K562 (cell line): ENCODE data around the gene SLC6A16. TPM values are rescaled to one million over a fixed set of nuclear protein-coding genes. Genes with fewer than 3 reads are reported as not detected.

Experiments
- ATAC-seq: fragments of 200-7000 bp; cut with Tn5 transposase; 3 replicates; pipeline ENCODE4 v1.9.1; 2020; ENCODE audit warnings: moderate library complexity
- BruUV-seq: library from RNA; stranded (reverse); fragments of 400-500 nt; replicated peaks from 2 replicates; lab custom pipeline; 2021; lab: Mats Ljungman, UMichigan
- CTCF ChIA-PET: fragments of 300-600 bp; formaldehyde crosslinking; extraction: SDS; loops from one replicate; lab custom pipeline; 2021; ENCODE audit warnings: low intra/inter-chr PET ratio; lab: Yijun Ruan, JAX
- POLR2A ChIA-PET: fragments of 300-600, 350-650 bp; sonication (Branson Sonifier 250); formaldehyde crosslinking; extraction: SDS; loops from one replicate; lab custom pipeline; 2021; ENCODE audit warnings: antibody characterized with exemption, inconsistent platforms; lab: Yijun Ruan, JAX
- DNase-seq, 4 experiments: peaks; one replicate each; pipeline versions ENCODE4 v3.0.0 to v3.0.0-alpha.2; 2011 to 2018; ENCODE audit warnings: low spot score in 3 of 4, mixed read lengths in 3 of 4; ENCODE audit errors: extremely low read depth in 1 of 4
- FAIRE-seq: peaks from 2 replicates; lab custom pipeline; 2011; peaks lifted over from hg19 to GRCh38; lab: Jason Lieb, UNC
- H2AFZ ChIP-seq: 2 replicates; pipeline ENCODE4 v1.6.0; 2011; ENCODE audit warnings: low read depth, low read length, control low read depth, inconsistent platforms
- H3K27ac ChIP-seq: fragments of 200-600 bp; 3 replicates; pipeline ENCODE4 v1.8.0; 2011; ENCODE audit warnings: low read depth, mild to moderate bottlenecking, control low read depth, inconsistent platforms, low read length, moderate library complexity, mixed read lengths; ENCODE audit errors: extremely low read depth
- H3K27me3 ChIP-seq, 2 experiments: fragments of 300-600 bp in 1 of 2; 2 replicates in 1 of 2; 3 replicates in 1 of 2; pipeline versions ENCODE4 v1.6.0 to v1.8.0; 2011; ENCODE audit warnings: inconsistent platforms in 2 of 2, low read length in 2 of 2, mild to moderate bottlenecking in 1 of 2, mixed read lengths in 1 of 2, moderate library complexity in 1 of 2; ENCODE audit not compliant: control insufficient read depth in 2 of 2, insufficient read depth in 2 of 2
- H3K36me3 ChIP-seq: fragments of 300-600 bp; 3 replicates; pipeline ENCODE4 v1.8.0; 2011; ENCODE audit warnings: mild to moderate bottlenecking, low read length, inconsistent platforms; ENCODE audit not compliant: control insufficient read depth, insufficient read depth
- H3K4me1 ChIP-seq, 2 experiments: fragments of 200-600 bp in 1 of 2; replicated peaks in 1 of 2; 2 replicates in 1 of 2; 3 replicates in 1 of 2; pipeline versions ENCODE4 v1.5.1 to v1.8.0; 2011; ENCODE audit warnings: inconsistent platforms in 2 of 2, low read length in 2 of 2, mild to moderate bottlenecking in 1 of 2, mixed read lengths in 1 of 2, moderate library complexity in 1 of 2; ENCODE audit not compliant: control insufficient read depth in 2 of 2, insufficient read depth in 2 of 2
- H3K4me2 ChIP-seq: 2 replicates; pipeline ENCODE4 v1.6.1; 2011; ENCODE audit warnings: low read length, control low read depth, inconsistent platforms, mixed read lengths; ENCODE audit not compliant: insufficient read depth
- H3K4me3 ChIP-seq: fragments of 200-600 bp; sonication (generic), shearing (Covaris generic); 2 replicates; pipeline ENCODE4 v1.5.1; 2016; ENCODE audit warnings: control low read depth, inconsistent platforms
- H3K79me2 ChIP-seq: fragments of 200-600 bp; 3 replicates; pipeline ENCODE4 v1.8.0; 2011; ENCODE audit warnings: low read length, inconsistent platforms; ENCODE audit not compliant: control insufficient read depth, insufficient read depth
- H3K9ac ChIP-seq, 2 experiments: 2 replicates each; pipeline versions ENCODE4 v1.6.0 to v1.6.1; 2011; ENCODE audit warnings: low read depth in 2 of 2, low read length in 2 of 2, control low read depth in 1 of 2, inconsistent platforms in 1 of 2, mild to moderate bottlenecking in 1 of 2, mixed read lengths in 1 of 2; ENCODE audit not compliant: insufficient read depth in 1 of 2
- H3K9me1 ChIP-seq: one replicate; pipeline ENCODE4 v1.6.0; 2011; ENCODE audit warnings: inconsistent platforms, mild to moderate bottlenecking, low read length, moderate library complexity; ENCODE audit not compliant: control insufficient read depth, insufficient read depth
- H3K9me3 ChIP-seq: replicated peaks from 2 replicates; pipeline ENCODE4 v1.5.1; 2011; ENCODE audit warnings: low read depth, low read length, inconsistent platforms; ENCODE audit not compliant: control insufficient read depth, insufficient read depth
- H4K20me1 ChIP-seq: replicated peaks from 2 replicates; pipeline ENCODE4 v1.6.1; 2011; ENCODE audit warnings: low read length, inconsistent platforms, mixed read lengths; ENCODE audit not compliant: control insufficient read depth, insufficient read depth
- BCOR ChIP-seq: fragments of 450-650 bp; IDR thresholded peaks from 2 replicates; pipeline ENCODE4 v1.6.1; 2016
- FOXA3 ChIP-seq, 2 experiments: fragments of 450-650 bp in 1 of 2; sonication (generic) in 1 of 2; formaldehyde crosslinking; IDR thresholded peaks in 1 of 2; conservative IDR thresholded peaks in 1 of 2; 2 replicates each; pipeline versions ENCODE4 v1.4.0 to v1.8.0; 2020 to 2022; ENCODE audit warnings: mild to moderate bottlenecking in 2 of 2, missing genetic modification reagents in 1 of 2
- NEUROD1 ChIP-seq: fragments of 150-350 bp; IDR thresholded peaks from 2 replicates; pipeline ENCODE4 v1.6.1; 2014; ENCODE audit warnings: borderline replicate concordance, low read length, low read depth; ENCODE audit not compliant: partially characterized antibody
- SRSF9 ChIP-seq: fragments of 200-400 bp; formaldehyde crosslinking; IDR thresholded peaks from 2 replicates; pipeline ENCODE4 v1.6.1; 2017; ENCODE audit warnings: low read depth, low read length, borderline replicate concordance
- YBX1 ChIP-seq: fragments of 450-650 bp; IDR thresholded peaks from 2 replicates; pipeline ENCODE4 v1.7.1; 2016; ENCODE audit warnings: mild to moderate bottlenecking
- ZNF121 ChIP-seq: sonication (generic); formaldehyde crosslinking; conservative IDR thresholded peaks from 2 replicates; pipeline ENCODE4 v1.8.0; 2022; ENCODE audit warnings: missing genetic modification reagents
- ZNF584 ChIP-seq: fragments of 200-800 bp; sonication (Bioruptor generic); IDR thresholded peaks from 2 replicates; pipeline ENCODE4 v1.6.1; 2016; ENCODE audit warnings: low read depth, mild to moderate bottlenecking, missing genetic modification characterization, missing compliant biosample characterization
- ZSCAN32 ChIP-seq: fragments of 450-650 bp; formaldehyde crosslinking; IDR thresholded peaks from 2 replicates; pipeline ENCODE4 v1.4.0; 2020; ENCODE audit warnings: mild to moderate bottlenecking, moderate library complexity
- WGBS: fragments of 100-300 bp; shearing (Covaris generic); methylation state at CpG from one replicate; pipeline ENCODE4 v1.1.6; 2016; ENCODE audit warnings: low coverage, mixed read lengths; ENCODE audit not compliant: insufficient coverage; ENCODE audit errors: missing lambda C conversion rate; 5-methylcytosine and 5-hydroxymethylcytosine counted together
- in situ Hi-C: fragments of 300-500 bp; cut with MboI; formaldehyde crosslinking; loops from 4 replicates; pipeline ENCODE4 v1.15.0; 2018; ENCODE audit warnings: inconsistent platforms, mixed read lengths
- intact Hi-C: fragments of 100-400 bp; cut with micrococcal nuclease; formaldehyde crosslinking; loops from 2 replicates; pipeline ENCODE4 v1.14.2; 2022
- polyA plus RNA-seq, 8 experiments: library from polyadenylated mRNA; depleted of rRNA in 4 of 8; stranded (reverse) in 5 of 8; unstranded in 3 of 8; fragments of >200 nt; fragmentation: Nextera tagmentation in 2 of 8; fragmentation: Illumina TruSeq in 1 of 8; extraction: Ambion mirVana in 2 of 8; extraction: Trizol in 1 of 8; gene quantifications; 2 replicates each; pipeline versions ENCODE4 v1.2.1 to v1.2.3, GENCODE V29; 2011 to 2014; ENCODE audit warnings: inconsistent platforms in 1 of 8, missing spikeins in 1 of 8
- total RNA-seq, 7 experiments: library from RNA; depleted of rRNA in 6 of 7; stranded (reverse); fragments of >200 nt in 6 of 7; fragmentation: Illumina TruSeq in 2 of 7; extraction: Trizol in 2 of 7; gene quantifications; 2 replicates each; pipeline versions ENCODE4 v1.2.1 to v1.2.3, GENCODE V29; 2011 to 2021; ENCODE audit warnings: low replicate concordance in 1 of 7
- TF ChIP-seq, protein P1 (sequence below): sonication (generic); formaldehyde crosslinking; IDR thresholded peaks from 2 replicates; pipeline ENCODE4 v1.8.1; 2023; ENCODE audit warnings: missing genetic modification reagents, mild to moderate bottlenecking, borderline replicate concordance

SLC6A16 gene
- total and polyA plus RNA-seq, 9 of the 15 experiments (the other 6 are each of a cell fraction or from before 2014, with no cell fraction given) = 0.05 to 0.95 (median 0.36) TPM

DNA sequence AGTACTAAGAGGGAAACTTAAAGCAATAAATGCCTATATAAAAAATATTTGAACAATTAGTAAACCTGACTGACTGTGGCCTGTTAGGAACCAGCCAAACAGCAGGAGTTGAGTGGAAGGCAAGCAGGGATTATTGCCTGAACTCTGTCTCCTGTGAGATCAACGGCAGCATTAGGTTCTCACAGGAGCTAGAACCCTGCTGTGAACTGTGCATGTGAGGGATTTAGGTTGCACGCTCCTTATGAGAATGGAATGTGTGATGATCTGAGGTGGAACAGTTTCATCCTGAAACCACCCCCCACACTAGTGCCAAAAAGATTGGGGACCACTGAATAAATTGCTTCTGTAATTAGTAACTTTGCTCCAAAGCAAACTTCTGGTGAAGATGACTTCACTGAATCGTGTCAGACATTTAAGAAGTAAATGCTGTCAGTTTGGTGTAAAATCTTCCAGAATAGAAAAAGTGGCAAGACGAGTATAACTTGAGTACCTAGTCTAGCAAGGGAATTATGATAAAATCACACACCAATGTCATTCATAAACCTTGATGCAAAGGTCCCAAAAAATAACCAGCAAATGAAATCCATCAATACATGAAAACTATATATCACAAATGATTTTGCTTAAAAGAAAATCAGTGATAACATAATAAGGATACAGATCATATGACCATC, 53.8 kb downstream of the SLC6A16 start:
- H3K4me2 ChIP-seq = no peak overlapping the region
- 13% methylated on average over 4 of the region's 4 CpGs for WGBS
- H4K20me1 ChIP-seq = no peaks in the 10 kb centered on the region
- no peaks in the 10 kb centered on the region for H3K9me3 ChIP-seq
- in situ Hi-C loops = no loop called here
- no peak overlapping the region for H2AFZ ChIP-seq
- H3K27me3 ChIP-seq = peaks cover 0 to 11% of the 10 kb centered on the region in 2 experiments; a peak in 2 of 5 replicates
- no peaks in the 10 kb centered on the region for H3K79me2 ChIP-seq
- no TSS peak for BruUV-seq
- intact Hi-C loops = no loop called here
- DNase-seq (no peak), ATAC-seq (no peak), FAIRE-seq (peak; percentile 29)
- no peak overlapping the region for H3K27ac ChIP-seq
- H3K9ac ChIP-seq = no peak overlapping the region
- H3K9me1 ChIP-seq = no peaks in the 10 kb centered on the region
- CTCF ChIA-PET = no interaction called here
- TF ChIP-seq ZSCAN32 (no peak), ZNF121 (CRISPR knock-in tag) (no peak), FOXA3 (CRISPR knock-in tag; conservative IDR thresholded peaks at IDR 0.05 in 1 of 2, IDR thresholded peaks at IDR 0.05 in 1 of 2) (no peak), SRSF9 (no peak), ZNF584 (no peak), BCOR (no peak), YBX1 (no peak), NEUROD1 (no peak)
- TF ChIP-seq, protein P1, sequence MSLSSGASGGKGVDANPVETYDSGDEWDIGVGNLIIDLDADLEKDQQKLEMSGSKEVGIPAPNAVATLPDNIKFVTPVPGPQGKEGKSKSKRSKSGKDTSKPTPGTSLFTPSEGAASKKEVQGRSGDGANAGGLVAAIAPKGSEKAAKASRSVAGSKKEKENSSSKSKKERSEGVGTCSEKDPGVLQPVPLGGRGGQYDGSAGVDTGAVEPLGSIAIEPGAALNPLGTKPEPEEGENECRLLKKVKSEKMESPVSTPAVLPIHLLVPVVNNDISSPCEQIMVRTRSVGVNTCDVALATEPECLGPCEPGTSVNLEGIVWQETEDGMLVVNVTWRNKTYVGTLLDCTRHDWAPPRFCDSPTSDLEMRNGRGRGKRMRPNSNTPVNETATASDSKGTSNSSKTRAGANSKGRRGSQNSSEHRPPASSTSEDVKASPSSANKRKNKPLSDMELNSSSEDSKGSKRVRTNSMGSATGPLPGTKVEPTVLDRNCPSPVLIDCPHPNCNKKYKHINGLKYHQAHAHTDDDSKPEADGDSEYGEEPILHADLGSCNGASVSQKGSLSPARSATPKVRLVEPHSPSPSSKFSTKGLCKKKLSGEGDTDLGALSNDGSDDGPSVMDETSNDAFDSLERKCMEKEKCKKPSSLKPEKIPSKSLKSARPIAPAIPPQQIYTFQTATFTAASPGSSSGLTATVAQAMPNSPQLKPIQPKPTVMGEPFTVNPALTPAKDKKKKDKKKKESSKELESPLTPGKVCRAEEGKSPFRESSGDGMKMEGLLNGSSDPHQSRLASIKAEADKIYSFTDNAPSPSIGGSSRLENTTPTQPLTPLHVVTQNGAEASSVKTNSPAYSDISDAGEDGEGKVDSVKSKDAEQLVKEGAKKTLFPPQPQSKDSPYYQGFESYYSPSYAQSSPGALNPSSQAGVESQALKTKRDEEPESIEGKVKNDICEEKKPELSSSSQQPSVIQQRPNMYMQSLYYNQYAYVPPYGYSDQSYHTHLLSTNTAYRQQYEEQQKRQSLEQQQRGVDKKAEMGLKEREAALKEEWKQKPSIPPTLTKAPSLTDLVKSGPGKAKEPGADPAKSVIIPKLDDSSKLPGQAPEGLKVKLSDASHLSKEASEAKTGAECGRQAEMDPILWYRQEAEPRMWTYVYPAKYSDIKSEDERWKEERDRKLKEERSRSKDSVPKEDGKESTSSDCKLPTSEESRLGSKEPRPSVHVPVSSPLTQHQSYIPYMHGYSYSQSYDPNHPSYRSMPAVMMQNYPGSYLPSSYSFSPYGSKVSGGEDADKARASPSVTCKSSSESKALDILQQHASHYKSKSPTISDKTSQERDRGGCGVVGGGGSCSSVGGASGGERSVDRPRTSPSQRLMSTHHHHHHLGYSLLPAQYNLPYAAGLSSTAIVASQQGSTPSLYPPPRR = no peak
- no peaks in the 10 kb centered on the region for H3K36me3 ChIP-seq
- no peaks in the 10 kb centered on the region; a peak in 2 of 5 replicates for H3K4me1 ChIP-seq
- POLR2A ChIA-PET = no interaction called here
- H3K4me3 ChIP-seq = no peak overlapping the region
